PFSK-1 (cell line): ENCODE results near the gene DCUN1D3.

Experiments
- POLR2AphosphoS5 ChIP-seq: IDR thresholded peaks from 2 replicates; pipeline ENCODE4 v1.6.1; 2012; ENCODE audit warnings: low read depth, mild to moderate bottlenecking, control low read depth, low read length, moderate library complexity
- TAF1 ChIP-seq: IDR thresholded peaks from 2 replicates; pipeline ENCODE4 v1.6.1; 2012; ENCODE audit warnings: low read length, control low read depth, borderline replicate concordance; ENCODE audit not compliant: insufficient read depth

GRCh38 chr16:20923876-20924275 lies 23.7 kb upstream of the DCUN1D3 start:
- TF ChIP-seq TAF1 (no peak), POLR2AphosphoS5 (no peak)
